Measurements from ENCODE around the gene NR1I3. TPM values are rescaled to one million over a fixed set of nuclear protein-coding genes. Genes with fewer than 3 reads are reported as not detected.

The NR1I3 gene
- total RNA-seq, 2 donors from 2014 or later = not detected

- DNase-seq = peak; percentile 20
- intact Hi-C loops (cut with DNase I) = no loop called here
- ATAC-seq = peak in 1 of 2 donors; percentile 3
These were observed 50.7 kb downstream of the NR1I3 start for GRCh38 chr1:161187311-161187710.

- intact Hi-C loops (cut with DNase I) = no loop called here
- ATAC-seq = peak; percentile 13 to 33
- peak; percentile 20 for DNase-seq
These were observed 52.2 kb downstream of the NR1I3 start for GRCh38 chr1:161185732-161186311.

GRCh38 chr1:161185282-161185682, 52.7 kb downstream of the NR1I3 start:
- peak; percentile 88 for DNase-seq
- ATAC-seq = peak; percentile 85 to 93
- intact Hi-C loops (cut with DNase I) = no loop called here

- peak; percentile 19 for DNase-seq
- no peak for ATAC-seq
- intact Hi-C loops (cut with DNase I) = no loop called here
These were observed 55.8 kb downstream of the NR1I3 start for GRCh38 chr1:161182214-161182613.

- intact Hi-C loops (cut with DNase I) = no loop called here
- ATAC-seq = no peak
- peak; percentile 2 for DNase-seq
These were observed 57.4 kb downstream of the NR1I3 start for GRCh38 chr1:161180639-161181038.

- DNase-seq = no peak
- intact Hi-C loops (cut with DNase I) = no loop called here
- ATAC-seq = no peak
These were observed 58.3 kb downstream of the NR1I3 start for GRCh38 chr1:161179698-161180097.

Small RNA genes within 50 kb of the gene (microRNA-seq; reads per million reads assigned to microRNA genes)
- gene MIR5187 = 1.1 to 1.2 reads per million in 2 donors

Other genes with a start within 250 kb of the NR1I3 start
- gene F11R, start 217.1 kb downstream of the NR1I3 start, total RNA-seq = 10 to 100 TPM; 16.4 to 18.0 TPM
- gene TSTD1, start 199.2 kb downstream of the NR1I3 start, total RNA-seq = 10 to 100 TPM; 21.6 to 23.5 TPM
- 10 to 100 TPM; 33.7 to 34.4 TPM for gene USF1, start 192.2 kb downstream of the NR1I3 start, total RNA-seq
- 10 to 100 TPM in 1 of 2 donors, 1 to 10 TPM in 1; 7.4 to 10.0 TPM for gene ARHGAP30, start 168.3 kb downstream of the NR1I3 start, total RNA-seq
- under 1 TPM in 1 of 2 donors, not detected in 1; 0.08 TPM for gene NECTIN4, start 148.6 kb downstream of the NR1I3 start, total RNA-seq
- 1 to 10 TPM; 3.5 to 5.7 TPM for gene KLHDC9, start 139.8 kb downstream of the NR1I3 start, total RNA-seq
- gene PFDN2, start 120.2 kb downstream of the NR1I3 start, total RNA-seq = 10 to 100 TPM; 50.5 to 63.7 TPM
- gene NIT1, start 120.1 kb downstream of the NR1I3 start, total RNA-seq = 10 to 100 TPM; 21.8 to 27.6 TPM
- gene DEDD, start 105.5 kb downstream of the NR1I3 start, total RNA-seq = 10 to 100 TPM; 26.1 to 30.2 TPM
- 10 to 100 TPM; 77.7 to 83.8 TPM for gene UFC1, start 84.2 kb downstream of the NR1I3 start, total RNA-seq
- 10 to 100 TPM; 13.4 to 20.8 TPM for gene USP21, start 78.7 kb downstream of the NR1I3 start, total RNA-seq
- 10 to 100 TPM; 12.7 to 16.3 TPM for gene PPOX, start 71.8 kb downstream of the NR1I3 start, total RNA-seq
- gene B4GALT3, start 60.7 kb downstream of the NR1I3 start, total RNA-seq = 10 to 100 TPM; 19.7 to 25.2 TPM
- 100 to 1,000 TPM in 1 of 2 donors, 10 to 100 TPM in 1; 16.5 to 117 TPM for gene ADAMTS4, start 39.1 kb downstream of the NR1I3 start, total RNA-seq
- gene NDUFS2, start 35.8 kb downstream of the NR1I3 start, total RNA-seq = 100 to 1,000 TPM; 169 to 198 TPM
- gene FCER1G, start 22.9 kb downstream of the NR1I3 start, total RNA-seq = 10 to 100 TPM; 35.9 to 92.7 TPM
- under 1 TPM in 1 of 2 donors, not detected in 1; 0.76 TPM for gene APOA2, start 14.6 kb downstream of the NR1I3 start, total RNA-seq
- gene TOMM40L, start 12.1 kb downstream of the NR1I3 start, total RNA-seq = 10 to 100 TPM; 31.2 to 34.8 TPM
- under 1 TPM; 0.34 to 0.62 TPM for gene PCP4L1, start 20.5 kb upstream of the NR1I3 start, total RNA-seq
- 1 to 10 TPM; 3.2 to 8.6 TPM for gene MPZ, start 71.8 kb upstream of the NR1I3 start, total RNA-seq
- 100 to 1,000 TPM; 241 to 284 TPM for gene SDHC, start 76.2 kb upstream of the NR1I3 start, total RNA-seq
- gene CFAP126, start 129.7 kb upstream of the NR1I3 start, total RNA-seq = not detected

All from left cardiac atrium (tissue), 4 donors.